GM12872 (cell line): ENCODE data around the gene TNIK.

ENCODE experiments used
- CTCF ChIP-seq: IDR thresholded peaks from 3 replicates; pipeline ENCODE4 v1.5.1; 2011; ENCODE audit warnings: low read depth, mild to moderate bottlenecking, low read length, moderate library complexity; ENCODE audit not compliant: insufficient read depth

The TNIK gene

GRCh38 chr3:171313702-171314101 is 146.5 kb downstream of the TNIK start:
- TF ChIP-seq CTCF = no peak

- TF ChIP-seq CTCF = no peak
These were observed 147.5 kb downstream of the TNIK start for GRCh38 chr3:171312741-171313140.

GRCh38 chr3:171311784-171312183 is 148.4 kb downstream of the TNIK start:
- no peak for TF ChIP-seq CTCF

- no peak for TF ChIP-seq CTCF
These were observed 150.3 kb downstream of the TNIK start for GRCh38 chr3:171309906-171310359.

GRCh38 chr3:171307988-171308387 is 152.2 kb downstream of the TNIK start:
- no peak for TF ChIP-seq CTCF

GRCh38 chr3:171307046-171307585 is 153.1 kb downstream of the TNIK start:
- TF ChIP-seq CTCF = no peak

- no peak for TF ChIP-seq CTCF
These were observed 153.6 kb downstream of the TNIK start for GRCh38 chr3:171306631-171307030.
